ENCODE data around the gene CACNB1. TPM values are rescaled to one million over a fixed set of nuclear protein-coding genes. Genes with fewer than 3 reads are reported as not detected.

CACNB1 gene
- total and polyA plus RNA-seq, 2 of the 13 experiments (the other 11 are each of a cell fraction or from before 2014, with no cell fraction given): 0.75 to 1.5 TPM

GRCh38 chr17:39153599-39154051 lies 43.8 kb downstream of the CACNB1 start (continued):
- TF ChIP-seq SNAPC4 (CRISPR knock-in tag; IDR thresholded peaks at IDR 0.05): peak; percentile 42; the same call in 1 of the 2 replicates
- TF ChIP-seq DNMT1 (CRISPR knock-in tag; IDR thresholded peaks at IDR 0.05): no peak
- TF ChIP-seq CAMTA2 (CRISPR knock-in tag; IDR thresholded peaks at IDR 0.05; ENCODE audit: borderline replicate concordance): no peak
- TF ChIP-seq SRSF4 (IDR thresholded peaks at IDR 0.05; ENCODE audit: low read depth, low read length, poor library complexity, severe bottlenecking): no peak
- no peak for TF ChIP-seq ZMAT5 (CRISPR knock-in tag; IDR thresholded peaks at IDR 0.05; ENCODE audit: borderline replicate concordance, low read depth)
- no peak for TF ChIP-seq ZBTB43 (CRISPR knock-in tag; conservative IDR thresholded peaks at IDR 0.05)
- TF ChIP-seq, protein P1, sequence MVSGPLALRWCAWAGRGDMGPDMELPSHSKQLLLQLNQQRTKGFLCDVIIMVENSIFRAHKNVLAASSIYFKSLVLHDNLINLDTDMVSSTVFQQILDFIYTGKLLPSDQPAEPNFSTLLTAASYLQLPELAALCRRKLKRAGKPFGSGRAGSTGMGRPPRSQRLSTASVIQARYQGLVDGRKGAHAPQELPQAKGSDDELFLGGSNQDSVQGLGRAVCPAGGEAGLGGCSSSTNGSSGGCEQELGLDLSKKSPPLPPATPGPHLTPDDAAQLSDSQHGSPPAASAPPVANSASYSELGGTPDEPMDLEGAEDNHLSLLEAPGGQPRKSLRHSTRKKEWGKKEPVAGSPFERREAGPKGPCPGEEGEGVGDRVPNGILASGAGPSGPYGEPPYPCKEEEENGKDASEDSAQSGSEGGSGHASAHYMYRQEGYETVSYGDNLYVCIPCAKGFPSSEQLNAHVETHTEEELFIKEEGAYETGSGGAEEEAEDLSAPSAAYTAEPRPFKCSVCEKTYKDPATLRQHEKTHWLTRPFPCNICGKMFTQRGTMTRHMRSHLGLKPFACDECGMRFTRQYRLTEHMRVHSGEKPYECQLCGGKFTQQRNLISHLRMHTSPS (CRISPR knock-in tag; IDR thresholded peaks at IDR 0.05; ENCODE audit: low read depth): no peak
- TF ChIP-seq NAIF1 (CRISPR knock-in tag; IDR thresholded peaks at IDR 0.05; ENCODE audit: borderline replicate concordance): no peak; the same call in 1 of the 2 replicates
- no peak for TF ChIP-seq LCORL (IDR thresholded peaks at IDR 0.05)
- no peak for TF ChIP-seq LCORL (CRISPR knock-in tag; IDR thresholded peaks at IDR 0.05)
- TF ChIP-seq REST (IDR thresholded peaks at IDR 0.05; ENCODE audit: borderline replicate concordance in 1 of 2, low read depth in 1 of 2, low read length in 2 of 2): no peak
- TF ChIP-seq PAF1 (CRISPR knock-in tag; IDR thresholded peaks at IDR 0.05): no peak
- no peak for TF ChIP-seq MYNN (CRISPR knock-in tag; IDR thresholded peaks at IDR 0.05; ENCODE audit: low read depth)
- peak; percentile 61 for TF ChIP-seq CCAR2 (optimal IDR thresholded peaks at IDR 0.05; ENCODE audit: low read depth, low read length)
- no peak for TF ChIP-seq SMAD1 (CRISPR knock-in tag; IDR thresholded peaks at IDR 0.05; ENCODE audit: borderline replicate concordance, low read depth)
- TF ChIP-seq RFX3 (CRISPR knock-in tag; IDR thresholded peaks at IDR 0.05): no peak
- no peak for TF ChIP-seq ZBTB7A (CRISPR knock-in tag; IDR thresholded peaks at IDR 0.05)
- peak; percentile 64 for TF ChIP-seq NFIC (IDR thresholded peaks at IDR 0.05; ENCODE audit: low read length)
